GM19023 (cell line): Measurements from ENCODE around the gene FERD3L.

ENCODE experiments used
- ATAC-seq: cut with Tn5 transposase; IDR thresholded peaks from one replicate; pipeline ENCODE4 v1.9.1; 2021; ENCODE audit warnings: mild to moderate bottlenecking, moderate library complexity; ENCODE audit not compliant: unreplicated experiment

The FERD3L gene

GRCh38 chr7:19117091-19117869, 27.9 kb downstream of the FERD3L start, which contains the start of gene TWIST1:
Gene TWIST1, minus strand, starts transcription at chr7:19117636. Its CDS starts 315 bp downstream, at chr7:19117321.
- ATAC-seq = peak; percentile 38

- peak; percentile 36 for ATAC-seq
These were observed 28.8 kb downstream of the FERD3L start for GRCh38 chr7:19116121-19117090.

GRCh38 chr7:19114551-19114855, 30.7 kb downstream of the FERD3L start:
- no peak for ATAC-seq

- ATAC-seq = no peak
These were observed 31.2 kb downstream of the FERD3L start for GRCh38 chr7:19113855-19114550.

- ATAC-seq = no peak
These were observed 32.2 kb downstream of the FERD3L start for GRCh38 chr7:19113002-19113350.

- ATAC-seq = no peak
These were observed 32.8 kb downstream of the FERD3L start for GRCh38 chr7:19112274-19113001.

- ATAC-seq = no peak
These were observed 33.5 kb downstream of the FERD3L start for GRCh38 chr7:19111474-19112273.

GRCh38 chr7:19110776-19111175, 34.4 kb downstream of the FERD3L start:
- ATAC-seq = no peak

- ATAC-seq = no peak
These were observed 35.0 kb downstream of the FERD3L start for GRCh38 chr7:19110026-19110730.

GRCh38 chr7:19109000-19109946, 35.9 kb downstream of the FERD3L start:
- ATAC-seq = no peak

GRCh38 chr7:19107356-19108146, 37.7 kb downstream of the FERD3L start:
- no peak for ATAC-seq

GRCh38 chr7:19107081-19107355, 38.2 kb downstream of the FERD3L start:
- no peak for ATAC-seq

GRCh38 chr7:19106241-19107080, 38.8 kb downstream of the FERD3L start:
- no peak for ATAC-seq

- no peak for ATAC-seq
These were observed 39.7 kb downstream of the FERD3L start for GRCh38 chr7:19105546-19105945.

- no peak for ATAC-seq
These were observed 40.4 kb downstream of the FERD3L start for GRCh38 chr7:19104811-19105210.

GRCh38 chr7:19102884-19103283, 42.3 kb downstream of the FERD3L start:
- ATAC-seq = no peak

- no peak for ATAC-seq
These were observed 43.3 kb downstream of the FERD3L start for GRCh38 chr7:19101909-19102308.
